GM19238 (cell line): ENCODE results near the gene MRPS16.
"Not testable (repeated sequence)": the region's sequence is repeated elsewhere in the genome, so short reads cannot be mapped to it uniquely, and the experiment has no call there.

ENCODE experiments used
- DNase-seq: peaks from one replicate; pipeline ENCODE4 v3.0.0; 2011; ENCODE audit warnings: low spot score; ENCODE audit not compliant: insufficient read length

The MRPS16 gene

DNA sequence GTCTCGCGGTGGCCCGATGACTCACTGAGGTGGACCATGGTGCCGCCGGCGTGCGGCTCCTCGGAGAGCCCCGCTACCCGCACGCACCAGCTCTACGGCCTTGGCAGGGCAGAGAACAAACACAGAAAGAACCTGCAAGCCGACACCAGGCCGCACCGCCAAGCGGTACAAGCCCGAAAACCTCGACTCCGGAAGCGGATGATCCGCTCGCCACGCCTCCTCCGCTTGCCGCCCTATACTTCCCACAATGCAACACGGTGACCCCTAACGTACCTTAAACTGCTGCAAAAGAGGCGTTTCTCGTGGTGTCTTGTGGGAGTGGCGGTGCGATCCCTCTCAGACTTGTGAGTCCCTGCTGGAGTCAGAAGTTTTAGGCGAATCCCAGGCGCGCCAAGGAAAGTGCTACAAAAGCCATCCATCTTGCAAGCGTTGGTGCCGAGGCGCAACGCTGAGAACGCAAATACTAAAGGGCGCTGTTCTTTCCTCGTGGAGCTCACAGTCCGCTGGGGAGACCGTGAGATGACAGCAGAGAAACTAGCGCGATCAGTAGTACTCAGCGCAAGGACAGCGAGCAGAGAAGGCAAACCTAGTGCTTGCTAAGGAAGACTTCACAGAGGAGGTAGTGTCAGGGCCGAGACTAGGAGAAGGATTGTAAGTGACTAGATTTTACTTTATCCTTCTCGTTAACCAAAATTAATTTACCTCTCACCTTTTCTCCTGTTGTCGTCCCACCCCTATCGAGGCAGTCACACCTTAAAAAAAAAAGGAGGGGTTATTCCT, at the start of gene MRPS16:
TSS of gene MRPS16 (minus strand) at position 200 of the 780 bp plus-strand sequence. CDS start at position 38, 162 bp downstream.
- peak; percentile 77 for DNase-seq

DNA sequence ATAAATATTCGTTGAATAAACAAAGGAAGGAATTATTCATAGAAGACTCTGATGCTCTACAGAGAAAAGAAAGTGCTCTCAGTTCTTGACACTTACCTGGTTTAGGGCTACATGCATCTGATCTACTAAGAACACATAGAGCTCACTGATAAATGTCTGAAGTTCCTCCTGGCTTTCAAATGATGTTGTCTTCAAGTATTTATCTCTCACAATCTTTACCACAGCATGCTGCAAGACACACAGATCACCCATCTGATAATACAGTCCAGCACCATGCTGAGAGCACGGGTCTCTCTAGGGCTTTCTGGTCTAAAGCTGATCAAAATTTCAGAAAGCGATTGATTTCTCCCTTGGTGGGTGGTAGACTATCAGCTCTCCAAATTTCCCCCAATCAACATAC, 44.5 kb upstream of the MRPS16 start:
- DNase-seq = no peak

DNA sequence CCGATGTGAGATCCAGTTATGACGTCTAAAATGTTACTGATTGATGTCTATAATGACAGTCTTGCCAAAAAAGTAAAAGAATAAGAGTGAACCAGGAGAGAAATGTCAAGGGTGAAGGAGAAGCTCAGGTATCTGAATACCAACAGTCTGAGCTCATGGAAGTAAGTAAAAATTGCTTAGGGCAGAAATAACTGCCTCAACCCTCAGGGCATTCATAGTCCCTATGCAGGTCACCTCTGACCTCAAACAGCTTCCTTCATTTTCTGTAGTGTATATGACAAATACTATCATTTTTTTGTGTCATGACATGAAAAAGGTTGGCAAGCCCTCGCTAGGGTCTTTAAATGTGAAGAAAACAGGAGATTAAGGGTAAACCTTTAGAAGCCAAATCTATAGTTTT, 41.0 kb upstream of the MRPS16 start:
- DNase-seq = no peak

DNA sequence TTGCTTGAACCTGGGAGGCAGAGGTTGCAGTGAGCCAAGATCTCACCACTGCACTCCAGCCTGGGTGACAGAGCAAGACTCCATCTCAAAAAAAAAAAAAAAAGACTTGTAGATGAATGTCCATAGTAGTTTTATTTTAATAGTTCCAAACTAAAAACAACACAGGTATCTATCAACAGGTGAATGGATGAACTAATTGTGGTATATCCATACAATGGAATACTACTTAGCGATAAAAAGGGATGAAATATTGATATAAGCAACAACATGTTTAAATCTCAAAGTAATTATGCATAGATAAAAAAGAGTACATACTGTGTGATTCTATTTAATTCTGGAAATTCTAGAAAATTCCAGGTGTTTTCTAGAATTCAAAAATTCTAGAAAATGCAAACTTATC, 37.5 kb upstream of the MRPS16 start:
- no peak for DNase-seq

DNA sequence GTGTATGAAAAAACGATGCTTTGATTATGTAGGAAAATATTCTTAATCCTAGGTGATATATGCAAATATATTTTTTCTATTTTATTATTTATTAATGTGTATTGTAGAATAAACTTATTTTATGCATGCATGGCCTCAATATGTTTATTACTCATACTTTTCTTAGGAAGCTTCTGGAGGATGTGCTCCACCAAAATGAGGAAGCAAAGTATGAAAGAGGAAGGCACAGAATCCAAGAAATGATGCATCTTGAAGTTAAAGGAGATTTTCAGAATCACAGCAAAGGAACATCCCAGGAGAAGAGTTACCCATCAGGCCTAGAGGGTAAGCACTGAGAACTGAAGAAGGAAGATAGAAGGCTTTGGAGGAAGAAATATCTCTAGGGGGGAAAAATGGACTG, 35.0 kb upstream of the MRPS16 start:
- DNase-seq = no peak

DNA sequence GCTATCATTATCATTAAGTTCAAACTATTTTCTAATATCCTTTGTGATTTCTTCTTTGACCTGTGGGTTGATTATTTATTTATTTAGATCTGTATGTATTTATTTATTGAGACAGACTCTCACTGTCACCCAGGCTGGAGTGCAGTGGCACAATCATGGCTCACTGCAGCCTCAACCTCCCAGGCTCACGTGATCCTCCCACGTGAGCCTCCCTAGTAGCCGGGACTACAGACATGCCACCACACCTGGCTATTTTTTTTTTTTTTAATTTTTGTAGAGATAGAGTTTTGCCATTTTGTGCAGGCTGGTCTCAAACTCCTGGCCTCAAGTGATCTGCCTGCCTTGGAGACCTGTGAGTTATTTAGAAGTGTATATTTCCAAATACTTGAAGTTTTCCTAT, 28.7 kb upstream of the MRPS16 start:
- DNase-seq = no peak

DNA sequence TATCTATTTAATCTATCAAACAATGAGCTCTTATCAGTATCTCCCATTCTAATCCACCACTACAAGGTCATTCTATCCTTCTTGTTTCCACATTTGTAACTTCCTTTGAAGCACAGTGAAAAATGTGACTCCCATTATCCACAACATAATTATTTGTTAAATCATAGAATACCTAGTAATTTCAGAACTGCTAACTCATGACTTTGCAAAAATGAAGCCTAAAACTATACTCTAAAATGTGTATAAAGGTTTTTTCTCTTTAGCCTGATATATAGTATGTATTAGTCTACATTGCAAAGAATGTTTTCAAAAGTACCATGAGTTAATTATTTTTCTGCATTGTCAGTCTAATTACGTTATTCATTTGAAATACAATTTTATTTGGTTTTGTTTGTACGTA, 12.0 kb upstream of the MRPS16 start:
- DNase-seq = no peak

DNA sequence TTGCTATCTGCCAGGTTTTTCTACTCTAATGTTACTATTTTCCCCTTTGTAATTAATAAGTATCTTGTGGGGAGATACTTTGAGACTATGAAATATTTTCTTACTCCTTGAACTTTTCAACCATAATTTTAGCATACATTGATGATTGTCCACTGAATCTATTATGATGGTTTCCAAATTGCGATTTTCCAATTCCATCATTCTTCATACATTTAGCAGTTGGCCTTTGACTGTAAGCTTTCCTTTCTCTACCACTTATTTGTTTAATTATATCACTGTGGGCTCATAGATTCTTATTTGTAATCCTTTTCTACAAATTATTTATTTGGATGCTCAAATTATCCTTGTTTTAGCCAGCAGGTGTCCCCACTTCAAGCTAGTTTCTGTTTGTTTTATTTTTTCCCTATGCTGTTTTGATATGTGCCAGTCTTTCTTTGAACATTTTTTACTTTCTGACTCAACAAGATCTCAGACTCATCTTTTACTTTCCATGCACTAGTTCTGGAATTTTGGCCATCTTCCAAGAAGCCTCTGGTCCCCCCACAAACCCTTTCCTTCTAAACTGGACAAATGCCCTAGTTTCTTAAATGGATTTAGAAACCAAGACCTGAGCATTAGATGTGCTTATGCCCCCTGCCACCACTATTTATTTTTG, 11.4 kb upstream of the MRPS16 start:
- no peak for DNase-seq

DNA sequence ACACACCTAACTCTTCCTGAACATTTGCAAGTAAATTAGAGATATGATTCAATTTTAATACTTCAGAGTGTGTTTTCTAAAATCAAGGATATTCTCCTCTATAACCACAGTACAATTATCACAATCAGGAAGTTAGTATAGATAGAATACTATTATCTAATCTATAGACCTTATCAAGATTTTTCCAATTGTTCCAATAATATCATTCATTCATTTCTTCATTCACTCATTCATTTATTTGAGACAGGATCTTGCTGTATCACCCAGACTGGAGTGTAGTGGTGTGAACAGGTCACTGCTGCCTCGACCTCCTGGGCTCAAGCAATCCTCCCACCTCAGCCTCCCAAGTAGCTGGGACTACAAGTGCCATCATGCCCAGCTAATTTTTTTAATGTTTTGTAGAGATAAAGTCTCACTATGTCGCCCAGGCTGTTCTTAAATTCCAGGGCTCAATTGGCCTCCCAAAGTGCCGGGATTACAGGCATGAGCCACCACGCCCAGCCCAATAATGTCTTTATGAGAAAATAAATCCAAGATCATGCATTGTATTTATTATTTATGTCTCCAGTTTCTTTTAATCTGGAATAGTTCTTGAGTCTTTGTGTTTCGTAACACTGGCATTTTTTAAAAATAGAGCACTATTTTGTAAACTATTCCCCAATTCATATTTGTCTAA, 10.6 kb upstream of the MRPS16 start:
- no peak for DNase-seq

DNA sequence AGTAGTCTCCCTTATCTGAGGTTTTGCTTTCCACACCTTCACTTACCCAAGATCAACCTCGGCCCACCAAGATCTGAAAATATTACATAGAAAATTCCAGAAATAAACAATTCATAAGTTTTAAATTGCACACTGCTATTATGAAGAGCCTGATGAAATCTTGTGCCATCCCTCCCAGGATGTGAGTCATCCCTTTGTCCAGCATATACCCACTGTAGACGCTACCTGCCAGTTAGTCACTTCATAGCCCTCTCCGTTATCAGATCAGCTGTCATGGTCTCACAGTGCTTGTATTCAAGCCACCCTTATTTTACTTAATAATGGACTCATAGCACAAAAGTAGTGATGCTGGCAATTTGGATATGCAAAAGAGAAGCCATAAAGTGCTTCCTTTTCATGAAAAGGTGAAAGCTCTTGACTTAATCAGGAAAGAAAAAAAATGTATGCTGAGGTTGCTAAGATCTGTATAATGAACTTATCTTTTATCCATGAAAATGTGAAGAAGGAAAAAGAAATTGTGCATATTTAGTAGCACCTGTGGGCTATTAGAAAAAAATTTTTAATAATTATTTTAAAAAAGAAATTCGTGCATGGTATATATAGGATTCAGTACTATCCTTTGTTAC, 9.8 kb upstream of the MRPS16 start:
- DNase-seq = no peak

DNA sequence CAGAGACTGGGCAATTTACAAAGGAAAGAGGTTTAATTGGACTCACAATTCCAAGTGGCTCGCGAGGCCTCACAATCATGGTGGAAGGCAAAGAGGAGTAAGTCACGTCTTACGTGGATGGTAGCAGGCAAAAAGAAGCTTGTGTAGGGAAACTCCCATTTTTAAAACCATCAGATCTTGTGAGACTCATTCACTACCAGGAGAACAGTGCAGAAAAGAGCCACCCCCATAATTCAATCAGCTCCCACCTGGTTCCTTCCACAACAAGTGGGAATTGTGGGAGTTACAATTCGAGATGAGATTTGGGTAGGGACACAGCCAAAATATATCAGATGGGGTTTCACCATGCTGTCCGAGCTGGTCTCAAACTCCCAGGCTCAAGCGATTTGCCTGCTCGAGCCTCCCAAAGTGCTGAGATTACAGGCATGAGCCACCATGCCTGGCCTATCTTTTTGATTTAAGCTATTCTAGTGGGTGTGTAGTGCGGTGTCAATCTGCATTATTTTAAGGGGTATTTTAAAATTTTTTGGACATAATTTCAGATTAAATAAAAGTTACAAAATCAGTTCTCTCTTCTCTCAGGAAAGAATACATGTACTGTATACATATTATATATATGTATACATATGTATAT, 9.0 kb upstream of the MRPS16 start:
- DNase-seq = no peak

DNA sequence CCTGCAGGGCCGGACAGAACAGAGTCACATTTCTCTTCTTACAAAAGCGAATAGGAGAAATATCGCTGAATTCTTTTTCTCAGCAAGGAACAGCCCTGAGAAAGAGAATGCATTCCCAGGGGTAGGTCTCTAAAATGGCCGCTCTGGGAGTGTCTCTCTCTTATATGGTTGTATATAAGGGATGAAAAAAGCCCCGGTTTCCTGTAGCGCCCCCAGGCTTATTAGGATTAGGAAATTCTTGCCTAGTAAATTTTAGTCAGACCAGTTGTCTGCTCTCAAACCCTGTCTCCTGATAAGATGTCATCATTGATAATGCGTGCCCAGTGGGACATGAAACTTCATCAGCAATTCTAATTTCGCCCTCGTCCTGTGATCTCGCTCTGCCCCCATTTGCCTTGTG, 6.2 kb upstream of the MRPS16 start:
- not testable (repeated sequence) for DNase-seq

DNA sequence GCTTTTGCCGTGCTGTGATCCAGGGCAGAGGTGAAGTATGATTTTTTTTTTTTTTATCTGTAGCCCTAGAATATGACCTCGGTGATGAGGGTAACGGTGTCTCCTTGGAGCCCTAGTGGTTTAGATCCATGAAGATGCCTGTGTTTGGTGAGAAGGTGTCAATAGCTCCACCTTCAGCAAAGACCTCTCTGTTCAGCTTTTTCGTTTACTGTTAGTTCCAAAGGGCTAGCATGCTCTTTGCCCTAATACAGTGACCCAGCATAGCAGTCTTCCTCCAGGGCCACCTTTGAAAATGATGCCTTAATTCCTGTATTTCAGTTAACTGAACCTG, 746 bp upstream of the MRPS16 start:
- no peak for DNase-seq

DNA sequence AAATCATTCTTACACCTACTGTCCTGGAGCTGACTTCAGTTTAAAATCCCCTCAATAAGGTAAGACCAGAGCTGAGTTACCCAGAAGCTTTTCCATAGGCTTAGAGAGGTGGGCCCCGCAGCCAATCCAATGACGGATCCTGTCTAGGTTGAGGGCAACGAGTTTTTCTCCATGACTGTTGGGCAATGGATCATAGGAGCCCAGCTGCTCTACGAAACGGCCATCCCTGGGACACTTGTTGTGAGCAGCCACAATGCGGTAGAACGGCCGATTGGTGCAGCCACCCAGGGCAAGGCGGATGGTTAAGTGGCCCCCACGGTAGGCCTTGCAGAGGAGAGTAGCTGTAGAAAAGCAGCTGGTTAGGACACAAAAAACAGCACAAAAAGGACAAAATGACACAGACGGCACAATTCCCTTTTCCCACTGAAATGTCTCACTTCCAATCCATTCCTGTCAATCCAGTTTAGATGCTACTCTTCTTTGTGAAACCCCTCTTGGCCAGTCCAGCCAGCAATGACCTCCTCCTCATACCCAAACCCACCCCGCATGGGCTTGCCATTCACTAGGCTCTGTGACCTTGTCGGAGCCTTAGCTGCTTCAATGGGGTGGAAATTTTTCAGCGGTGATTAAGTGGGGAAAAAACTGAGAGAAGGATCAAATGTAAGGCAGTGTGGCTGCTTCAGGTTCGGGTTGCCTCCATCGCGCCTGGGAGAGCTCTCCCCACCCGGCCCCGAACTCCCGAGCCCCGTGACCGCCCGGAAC, 580 bp downstream of the MRPS16 start:
- no peak for DNase-seq

DNA sequence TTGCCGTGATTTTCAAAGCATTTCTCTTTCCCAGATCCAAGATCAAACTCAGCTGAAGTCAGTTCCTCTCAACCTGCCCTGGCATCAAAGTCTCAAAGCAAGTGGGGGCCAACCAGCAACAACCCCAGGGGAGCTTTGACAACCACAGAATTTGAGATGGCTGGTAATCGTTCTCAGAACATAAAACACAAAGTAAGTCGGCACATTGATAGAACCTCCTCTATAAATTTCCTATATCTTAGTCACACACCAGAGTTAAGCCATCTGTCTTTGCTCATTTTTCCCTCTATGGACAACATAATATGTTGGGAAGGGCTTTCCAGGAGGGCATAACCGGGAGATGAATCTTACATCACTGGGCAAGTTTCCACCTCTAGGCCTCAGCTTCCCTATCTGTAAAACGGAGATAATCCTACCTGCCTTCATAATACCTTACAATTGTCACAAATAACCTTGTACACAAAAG, 4.2 kb downstream of the MRPS16 start:
- no peak for DNase-seq

DNA sequence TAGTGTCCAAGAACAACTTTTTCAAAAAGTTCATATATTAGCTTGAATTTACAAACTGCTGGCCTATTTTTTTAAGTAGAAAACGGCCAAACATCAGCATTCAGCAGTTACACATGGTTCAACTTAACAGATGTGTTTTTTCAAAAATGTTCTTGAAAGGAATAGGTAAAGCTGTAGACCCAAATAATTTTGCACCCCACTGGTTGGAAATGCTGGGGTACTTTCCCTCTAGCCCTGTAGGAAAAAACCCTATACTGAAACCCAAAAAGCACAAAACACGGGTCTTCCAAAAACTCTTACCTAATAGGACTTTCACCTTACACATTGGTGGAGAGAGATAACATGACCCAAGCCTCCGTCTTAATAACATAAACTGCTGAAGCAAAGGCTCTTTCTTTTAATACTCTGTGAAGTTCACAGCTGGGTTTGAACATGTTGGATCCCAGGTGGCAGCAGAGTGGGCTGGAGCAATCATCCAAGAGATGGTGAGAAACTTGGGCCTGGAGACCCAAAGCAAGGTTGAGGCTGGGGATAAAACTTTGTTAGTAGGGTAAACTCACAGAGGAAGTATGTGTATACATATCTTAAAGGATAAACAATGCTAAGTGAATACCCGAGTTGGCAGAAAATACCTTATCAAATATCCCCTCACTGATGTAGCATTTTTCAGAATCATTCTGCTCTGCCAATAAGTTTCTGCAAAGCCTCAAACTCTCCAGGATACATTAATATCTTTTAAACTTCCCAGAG, 4.8 kb downstream of the MRPS16 start:
- no peak for DNase-seq

DNA sequence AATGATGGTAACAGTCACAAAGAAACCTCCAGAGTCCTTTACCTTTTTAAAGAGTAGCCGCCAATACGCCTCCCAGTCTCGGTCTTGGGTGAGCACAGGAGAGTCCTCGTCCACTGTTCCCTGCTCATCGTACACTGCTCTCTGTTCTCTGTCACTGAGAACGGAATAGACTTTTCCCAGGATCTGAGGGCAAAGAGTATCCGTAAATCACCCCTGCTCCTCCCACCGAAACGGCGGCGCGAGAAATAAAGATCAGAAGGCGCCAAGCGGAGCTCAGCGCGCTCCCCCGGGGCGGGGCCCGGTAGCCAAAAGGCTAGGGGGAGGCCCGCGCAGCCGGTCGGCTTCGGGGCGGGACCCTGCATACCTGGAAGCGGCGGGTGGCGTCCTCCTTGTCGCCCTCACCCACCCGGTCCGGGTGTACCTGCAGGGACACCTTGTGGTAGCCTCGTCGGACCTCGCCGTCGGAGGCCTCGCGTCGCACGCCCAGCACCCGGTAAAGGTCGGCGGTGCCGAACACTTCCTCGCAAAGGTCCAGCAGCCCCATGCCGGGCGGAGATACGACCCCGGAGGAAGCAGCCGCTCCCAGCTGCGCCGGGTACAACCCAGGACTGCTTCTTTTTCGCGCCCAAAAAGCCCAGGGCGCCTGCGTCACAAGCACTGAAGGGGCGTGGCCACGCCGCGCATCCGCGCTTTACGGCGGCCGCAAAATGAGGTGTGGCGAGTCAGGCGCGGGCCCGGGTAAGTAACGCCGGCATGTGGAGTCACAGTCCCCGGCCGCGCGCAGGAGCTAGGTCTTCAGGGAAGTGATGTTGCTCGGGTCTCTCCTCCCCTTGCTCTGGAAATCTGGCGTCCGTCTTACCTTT, 5.6 kb downstream of the MRPS16 start, which contains the start of gene DNAJC9:
TSS of gene DNAJC9 (minus strand) at position 610 of the 863 bp plus-strand sequence. CDS start at position 544, 66 bp downstream.
- peak; percentile 73 for DNase-seq

DNA sequence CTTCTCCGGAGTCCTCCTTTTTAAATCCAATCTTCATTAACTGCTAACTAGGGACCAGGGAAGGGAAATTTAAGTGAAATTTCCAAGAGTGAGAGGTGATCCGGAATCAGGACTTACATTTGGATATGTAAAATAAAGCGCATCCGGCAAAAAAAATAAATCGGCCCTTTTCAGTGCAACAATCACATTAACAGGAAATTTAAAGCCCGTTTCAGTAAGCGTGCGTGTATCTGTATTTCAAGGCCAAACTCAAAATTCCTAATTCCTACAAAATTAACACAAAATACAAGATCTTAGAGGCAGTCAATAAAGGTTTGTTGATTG, 6.2 kb downstream of the MRPS16 start:
- no peak for DNase-seq

DNA sequence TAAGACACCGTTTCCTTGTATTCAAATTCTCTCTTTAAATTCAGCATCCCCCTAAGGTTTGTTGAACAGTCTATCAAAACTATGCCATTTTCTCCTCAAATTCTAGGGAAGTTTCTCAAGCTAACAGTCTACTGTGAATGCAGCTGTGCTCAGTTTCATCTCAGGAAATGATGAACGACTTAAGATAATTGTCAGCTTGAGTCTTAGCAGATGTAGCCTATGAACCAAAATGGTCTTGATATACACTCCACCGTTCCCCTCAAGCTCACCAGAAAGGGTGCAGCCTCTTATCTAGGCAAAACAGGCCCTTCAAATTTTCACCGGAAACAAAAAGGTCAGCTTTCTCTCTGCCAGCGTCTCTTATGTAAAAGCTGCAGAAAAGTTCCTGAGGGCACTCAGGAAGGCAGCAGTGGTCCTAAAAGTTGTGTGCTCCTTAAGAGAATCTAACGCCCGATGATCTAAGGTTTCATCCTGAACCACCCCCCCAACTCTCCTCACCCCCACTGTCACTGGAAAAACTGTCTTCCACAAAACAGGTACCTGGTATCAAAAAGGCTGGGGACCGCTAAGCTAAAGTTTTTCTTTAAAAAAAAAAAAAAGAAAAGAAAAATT, 7.5 kb downstream of the MRPS16 start:
- no peak for DNase-seq
